ENCODE data around the gene MRLN.
"Not testable (repeated sequence)": the region's sequence is repeated elsewhere in the genome, so short reads cannot be mapped to it uniquely, and the experiment has no call there.

MRLN gene

DNA sequence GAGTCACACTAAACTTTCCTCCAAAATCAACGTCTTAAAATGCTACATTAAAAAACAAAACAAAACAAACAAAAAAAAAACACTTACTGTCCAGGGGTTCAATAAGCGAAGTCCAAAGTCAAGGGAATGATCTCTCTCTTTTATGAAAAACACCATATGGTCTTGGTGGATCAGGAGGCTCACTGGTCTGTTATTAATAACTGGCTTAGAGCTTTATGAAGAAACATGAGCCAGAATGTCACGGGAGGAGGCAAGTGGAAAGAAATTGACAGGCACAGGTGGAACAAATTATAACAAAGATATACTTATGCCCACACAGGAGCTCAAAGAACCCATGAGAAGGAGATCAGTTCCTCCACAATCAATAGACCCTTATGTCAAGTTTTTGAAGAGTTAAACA is at the start of gene MRLN:
TSS of gene MRLN (minus strand) at position 189 of the 400 bp plus-strand sequence.
- DNase-seq, result no peak

- no peak for DNase-seq
Measured at GRCh38 chr10:59801171-59801570, 47.9 kb upstream of the MRLN start.

- no peak for DNase-seq
Measured at GRCh38 chr10:59799421-59799820, 46.2 kb upstream of the MRLN start.

DNA sequence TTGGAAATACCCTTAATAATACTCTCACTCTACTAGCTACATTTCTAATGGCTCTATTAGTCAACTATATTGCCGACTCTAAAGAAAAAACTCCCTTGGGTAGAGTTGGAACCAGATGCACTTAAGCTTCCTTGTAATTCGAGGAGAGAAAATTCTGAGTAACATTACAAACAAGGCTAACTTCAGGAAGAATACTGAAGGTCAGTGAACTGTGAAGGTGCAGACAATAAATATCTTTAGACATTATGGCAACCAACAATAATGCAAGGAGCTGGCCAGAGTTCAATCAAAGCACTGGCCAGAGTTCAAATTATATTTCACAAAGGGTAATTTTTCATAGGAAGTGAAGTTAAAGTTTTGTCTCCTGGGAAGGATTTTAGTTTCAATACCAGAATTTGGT is 40.7 kb upstream of the MRLN start:
- DNase-seq, result no peak

DNA sequence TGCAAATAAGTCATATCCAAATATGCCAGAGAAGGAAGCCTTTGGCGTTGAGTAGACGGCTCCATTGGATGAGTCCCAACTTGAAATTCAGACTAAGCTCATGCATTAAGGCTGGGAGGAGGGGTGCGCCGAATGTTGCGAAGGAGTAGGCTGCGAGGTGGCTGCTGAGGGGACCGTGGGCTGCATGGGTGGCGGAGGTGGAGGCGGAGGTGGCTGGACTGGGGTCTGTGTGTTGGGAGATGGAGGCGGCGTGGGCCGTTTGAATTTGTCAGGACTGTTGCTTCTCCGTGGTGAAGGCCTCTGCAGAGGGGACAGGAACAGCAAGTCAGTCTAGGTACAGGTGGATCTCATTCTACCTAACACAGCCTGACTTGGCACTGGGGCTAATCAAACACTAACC is 39.6 kb upstream of the MRLN start:
- DNase-seq, result no peak

- DNase-seq, result no peak
Measured at GRCh38 chr10:59791601-59792000, 38.3 kb upstream of the MRLN start.

DNA sequence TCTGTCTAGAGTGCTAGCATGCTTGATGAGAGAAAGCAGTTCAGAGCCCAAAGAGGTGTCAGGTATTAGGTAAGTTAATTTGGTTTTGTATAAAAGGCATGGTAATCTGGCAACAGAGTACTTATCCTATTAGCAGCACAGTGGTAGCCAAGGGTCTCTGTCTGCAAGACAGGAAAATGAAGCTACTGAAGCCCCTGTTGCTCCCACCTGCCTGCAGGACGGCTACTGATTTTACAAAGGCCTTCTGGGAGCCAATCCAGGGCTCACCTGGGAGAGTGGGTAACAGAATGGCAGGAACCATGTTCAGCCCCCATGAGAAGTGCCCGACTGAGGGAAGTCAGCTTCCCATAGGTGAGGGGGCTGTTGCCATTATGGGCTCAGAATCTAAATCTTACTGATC is 36.8 kb upstream of the MRLN start:
- DNase-seq, result not testable (repeated sequence)

- DNase-seq, result not testable (repeated sequence)
Measured at GRCh38 chr10:59788914-59789313, 35.7 kb upstream of the MRLN start.

- not testable (repeated sequence) for DNase-seq
Measured at GRCh38 chr10:59787032-59787431, 33.8 kb upstream of the MRLN start.

DNA sequence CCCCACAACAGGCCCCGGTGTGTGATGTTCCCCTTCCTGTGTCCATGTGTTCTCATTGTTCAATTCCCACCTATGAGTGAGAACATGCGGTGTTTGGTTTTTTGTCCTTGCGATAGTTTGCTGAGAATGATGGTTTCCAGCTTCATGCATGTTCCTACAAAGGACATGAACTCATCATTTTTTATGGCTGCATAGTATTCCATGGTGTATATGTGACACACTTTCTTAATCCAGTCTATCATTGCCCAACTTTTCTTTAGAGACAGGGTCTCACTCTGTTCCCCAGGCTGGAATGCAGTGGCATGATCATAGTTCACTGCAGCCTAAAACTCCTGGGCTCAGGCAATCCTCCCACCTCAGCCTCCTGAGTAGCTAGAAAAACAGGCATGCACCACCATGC is 32.2 kb upstream of the MRLN start:
- not testable (repeated sequence) for DNase-seq

DNA sequence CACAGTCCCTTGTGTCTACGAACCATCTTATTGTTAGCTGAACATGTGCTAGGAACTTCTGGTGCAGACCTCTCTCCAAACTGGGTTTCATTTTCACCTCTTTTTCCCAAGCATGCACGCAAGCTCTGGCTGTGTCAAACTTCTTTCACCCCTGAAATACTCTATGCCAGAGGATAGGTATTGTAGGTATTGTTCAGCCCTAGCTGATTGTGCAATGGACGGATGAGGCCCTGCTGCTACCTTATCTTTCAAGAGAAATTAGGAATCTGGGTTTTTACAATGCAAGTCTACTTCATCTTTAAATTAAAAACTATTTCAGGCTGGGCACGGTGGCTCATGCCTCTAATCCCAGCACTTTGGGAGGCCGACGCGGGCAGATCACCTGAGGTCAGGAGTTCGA is 28.3 kb upstream of the MRLN start:
- no peak for DNase-seq

DNA sequence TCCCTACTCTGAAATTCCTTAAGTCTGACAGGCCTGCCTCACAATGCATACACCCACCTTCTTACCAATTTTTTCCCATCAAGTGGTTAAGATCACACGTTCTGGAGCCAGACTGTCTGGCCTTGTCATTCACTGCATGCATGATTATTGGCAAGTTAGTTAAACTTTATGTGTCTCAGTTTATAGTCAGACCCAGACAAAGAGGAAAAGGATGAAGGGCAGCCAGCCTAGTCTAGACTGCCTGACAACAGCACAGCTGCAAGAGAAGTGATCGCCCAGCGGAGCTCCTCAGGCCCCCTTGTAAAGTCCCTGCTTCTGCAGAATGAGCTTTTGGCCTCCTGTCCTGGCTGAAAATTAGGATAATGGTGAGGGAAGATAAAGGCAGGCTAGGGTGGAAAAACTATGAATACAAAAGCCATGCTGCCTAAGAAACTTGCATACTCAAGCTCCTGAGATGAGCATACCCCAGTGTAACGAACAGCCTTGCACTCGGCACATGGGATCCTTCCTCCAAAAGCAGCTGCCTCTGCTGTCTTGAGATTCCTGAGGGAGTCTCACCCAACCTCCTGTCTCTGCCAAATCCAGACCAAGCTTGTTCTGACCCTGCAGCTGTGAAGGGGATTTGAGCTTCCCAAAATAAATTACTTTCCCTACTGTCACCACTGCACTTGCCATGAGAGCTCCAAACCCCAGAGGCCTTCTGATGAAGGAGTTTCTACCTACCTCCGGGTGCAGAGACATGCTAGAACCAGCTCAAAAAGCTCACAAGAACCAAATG is 26.7 kb upstream of the MRLN start:
- no peak for DNase-seq

DNA sequence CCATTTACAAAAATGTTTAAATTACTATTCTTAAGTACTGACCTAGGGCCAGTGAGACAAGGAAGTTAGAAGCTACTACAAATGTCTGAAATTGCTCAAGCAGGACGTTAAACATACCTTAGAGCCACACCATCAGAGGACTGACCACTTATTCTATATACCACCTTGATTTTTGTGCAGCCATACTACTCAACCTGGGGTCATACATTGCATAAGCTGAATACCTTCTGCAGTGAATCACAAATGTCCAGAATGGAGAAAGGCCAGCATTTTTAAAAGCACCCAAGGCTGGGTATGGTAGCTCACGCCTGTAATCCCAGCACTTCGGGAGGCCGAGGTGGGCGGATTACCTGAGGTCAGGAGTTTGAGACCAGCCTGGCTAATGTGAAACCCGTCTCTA is 21.2 kb upstream of the MRLN start:
- DNase-seq, result no peak

DNA sequence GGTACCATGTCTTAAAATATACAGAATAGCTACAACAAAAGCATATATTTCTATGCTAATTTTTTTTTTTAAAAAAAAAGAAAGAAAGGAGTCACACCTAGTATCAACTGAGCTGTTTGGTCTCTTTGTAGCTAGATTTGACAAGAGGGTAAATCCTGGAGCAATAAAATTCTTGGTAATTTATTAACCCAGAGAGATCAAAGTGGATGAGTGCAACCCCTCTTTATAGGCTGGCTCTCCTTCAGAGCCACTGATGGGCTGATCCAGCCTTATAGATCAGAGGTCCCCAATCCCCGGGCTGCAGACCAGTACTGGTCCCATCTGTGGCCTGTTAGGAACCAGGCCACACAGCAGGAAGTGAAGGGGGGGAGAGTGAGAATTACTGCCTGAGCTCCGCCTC is 19.8 kb upstream of the MRLN start:
- DNase-seq, result no peak

DNA sequence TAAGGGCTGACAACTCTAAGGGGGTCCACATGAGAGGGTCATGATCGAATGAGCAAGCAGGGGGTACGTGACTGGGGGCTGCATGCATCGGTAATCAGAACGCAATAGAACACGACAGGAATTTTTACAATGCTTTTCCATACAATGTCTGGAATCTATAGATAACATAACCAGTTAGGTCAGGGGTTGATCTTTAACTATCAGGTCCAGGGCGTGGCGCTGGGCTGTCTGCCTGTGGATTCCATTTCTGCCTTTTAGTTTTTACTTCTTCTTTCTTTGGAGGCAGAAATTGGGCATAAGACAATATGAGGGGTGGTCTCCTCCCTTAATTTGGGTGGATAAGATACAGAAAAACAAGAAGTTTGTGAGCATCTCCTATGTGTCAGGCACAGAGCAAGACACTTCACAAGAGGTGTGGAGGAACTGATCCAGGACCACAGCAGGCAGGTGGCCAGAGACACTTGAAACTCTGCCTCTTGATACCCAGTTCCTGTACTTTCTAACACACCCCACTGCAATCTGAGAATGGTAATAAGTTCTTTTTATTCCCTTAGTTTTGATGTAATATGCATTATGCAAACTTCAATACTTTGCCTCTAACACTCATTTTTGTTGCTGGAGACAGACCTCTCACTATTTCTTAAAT is 18.0 kb upstream of the MRLN start:
- DNase-seq, result no peak

DNA sequence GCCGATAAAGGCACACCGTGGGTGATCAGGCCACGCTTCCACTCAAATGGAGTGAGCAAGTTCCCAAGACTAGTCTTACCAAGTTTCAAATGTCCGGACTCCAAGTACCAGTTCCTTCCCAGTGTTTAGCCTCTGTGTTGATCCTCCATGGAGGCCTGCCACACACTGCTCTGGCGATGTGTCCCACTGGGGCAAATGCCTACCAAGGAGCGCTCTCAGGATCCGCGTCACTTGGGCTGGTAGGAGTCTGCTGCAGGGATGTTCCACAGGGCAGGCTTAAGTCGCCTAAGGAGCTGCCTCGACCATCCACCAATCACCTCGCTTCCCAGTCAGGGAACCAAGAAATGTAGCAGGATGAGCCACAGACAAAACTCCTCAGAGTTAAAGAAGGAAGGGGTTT is 17.4 kb upstream of the MRLN start:
- no peak for DNase-seq

- DNase-seq, result no peak
Measured at GRCh38 chr10:59762505-59762904, 9.2 kb upstream of the MRLN start.

DNA sequence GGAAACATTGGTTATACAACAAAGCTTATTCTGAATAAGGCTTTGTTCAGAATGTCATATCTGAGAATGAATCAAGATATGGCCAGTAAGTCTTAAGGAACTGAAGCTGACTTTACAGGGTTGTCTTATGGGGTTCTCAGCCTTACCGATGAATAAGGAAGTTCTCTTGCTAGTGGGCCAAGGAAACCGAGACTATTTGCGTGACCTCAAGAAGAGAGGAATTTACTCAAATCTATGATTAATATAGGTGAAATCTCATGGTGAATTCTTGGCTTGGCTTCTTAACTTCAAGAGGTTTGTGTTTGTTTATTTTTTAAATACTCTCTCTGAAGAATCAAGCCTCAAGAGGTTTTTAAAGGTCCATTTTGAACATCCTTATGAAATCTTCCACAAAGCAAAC is 4.7 kb upstream of the MRLN start:
- no peak for DNase-seq

- no peak for DNase-seq
Measured at GRCh38 chr10:59754951-59755350, 1.7 kb upstream of the MRLN start.

- no peak for DNase-seq
Measured at GRCh38 chr10:59752278-59752940, 846 bp downstream of the MRLN start.

DNA sequence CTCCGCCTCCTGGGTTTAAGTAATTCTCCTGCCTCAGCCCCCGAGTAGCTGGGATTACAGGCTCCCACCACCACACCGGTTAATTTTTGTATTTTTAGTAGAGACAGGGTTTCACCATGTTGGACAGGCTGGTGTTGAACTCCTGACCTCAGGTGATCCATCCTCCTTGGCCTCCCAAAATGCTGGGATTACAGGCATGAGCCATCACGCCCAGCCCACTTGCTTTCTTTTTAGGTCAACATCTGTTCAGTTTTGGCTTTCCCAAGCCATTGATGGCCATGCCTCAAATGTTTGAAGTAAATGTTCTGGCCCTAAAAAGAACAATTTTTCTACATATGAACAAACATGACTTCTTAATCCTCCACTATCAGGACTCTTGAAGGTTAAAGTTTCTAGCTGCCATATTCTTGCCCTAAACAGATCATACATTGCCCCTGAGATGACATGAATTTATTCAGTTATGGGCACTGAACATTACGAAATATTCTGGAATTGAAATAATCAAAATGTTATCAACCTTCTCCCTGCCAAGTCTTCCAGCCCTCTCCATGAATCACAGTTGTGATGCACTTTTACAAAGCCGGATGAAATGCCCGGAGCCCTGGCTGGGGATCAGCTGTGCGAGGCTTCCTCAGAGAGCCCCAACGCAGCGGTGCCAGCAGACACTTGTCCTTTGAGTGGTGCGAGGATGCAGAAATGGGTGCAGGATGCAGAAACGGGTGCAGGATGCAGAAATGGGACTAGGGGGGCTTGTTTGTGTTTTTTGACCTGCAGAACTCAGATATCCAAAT is 2.9 kb downstream of the MRLN start:
- no peak for DNase-seq

DNA sequence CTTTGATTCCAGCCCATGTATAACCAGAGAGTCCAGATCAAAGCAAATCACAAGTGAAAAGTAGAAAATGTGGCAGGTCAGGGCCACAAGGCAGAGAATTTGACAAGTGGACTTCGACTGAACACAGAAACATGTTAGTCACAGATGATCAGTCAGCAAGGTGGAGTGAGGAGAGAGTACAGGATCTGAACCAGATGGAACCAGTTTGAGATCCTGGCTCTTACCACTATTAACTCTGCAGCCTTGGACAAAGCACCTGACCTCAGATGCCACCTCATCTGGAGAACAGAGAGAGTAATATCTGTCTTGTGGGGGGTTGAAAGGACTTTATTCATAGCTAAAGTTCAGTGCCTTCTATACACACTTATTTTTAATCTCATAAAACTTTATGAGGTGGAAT is 4.4 kb downstream of the MRLN start:
- no peak for DNase-seq

- DNase-seq, result no peak
Measured at GRCh38 chr10:59745163-59745650, 8.0 kb downstream of the MRLN start.

Measured in hippocampal formation (tissue), 2 donors.